Stimulated activated CD4-positive, alpha-beta T cell treated with anti-CD3 and anti-CD28 coated beads, Interleukin-15, amount 100 ng/mL, for 48 hours (primary cell): ENCODE results near the gene CELF1.

Experiments
- DNase-seq, 2 donors: peaks; one replicate each; pipeline ENCODE4 v3.0.0-alpha.2; 2020; ENCODE audit warnings: low read depth in 2 of 2

The CELF1 gene

DNA sequence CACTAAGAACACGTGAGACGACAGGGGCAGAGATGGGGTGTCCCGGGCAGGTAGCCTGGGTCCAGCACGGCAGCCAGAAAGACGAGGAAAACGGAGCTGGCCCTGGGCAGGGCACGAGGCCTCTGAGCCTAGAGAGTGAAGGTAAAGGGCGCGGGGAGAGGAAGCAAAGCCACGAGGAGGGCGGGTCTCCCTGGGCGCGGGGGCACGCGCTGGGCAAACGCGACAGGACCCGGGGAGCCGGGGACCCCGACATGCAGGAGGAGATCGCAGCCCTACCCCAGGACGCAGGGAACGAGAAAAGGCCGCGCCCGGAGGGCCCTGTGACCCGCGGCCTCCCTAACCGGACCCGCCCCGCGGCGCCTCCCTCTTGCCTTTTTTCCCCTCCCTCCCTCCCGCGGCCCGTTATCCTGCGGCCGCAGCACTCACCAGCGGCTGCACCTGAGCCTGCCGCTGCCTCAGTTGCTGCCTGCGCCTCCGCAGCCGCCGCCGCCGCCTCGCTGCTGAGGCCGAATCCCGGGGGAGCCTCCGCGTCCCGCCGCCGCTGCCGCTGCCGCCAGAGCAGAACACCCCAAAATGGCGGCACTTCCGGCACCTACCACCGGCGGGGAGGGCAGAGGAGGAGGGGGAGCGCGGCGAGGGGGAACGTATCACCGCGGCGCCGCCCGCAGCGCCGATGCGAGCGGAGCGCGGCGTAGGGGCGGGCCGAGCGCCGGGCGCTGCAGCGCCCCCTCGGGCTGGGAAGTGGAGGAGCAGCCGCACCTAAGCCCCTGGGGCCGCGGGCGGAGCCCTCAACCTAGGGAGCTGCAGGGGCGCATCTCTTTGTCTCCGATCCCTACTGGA, at the start of gene CELF1:
Gene CELF1 (minus strand): TSS at position 567 of the 840 bp plus-strand sequence. CDS start 53,609 bp downstream, outside the sequence.
- peak; percentile 87 to 92 for DNase-seq

DNA sequence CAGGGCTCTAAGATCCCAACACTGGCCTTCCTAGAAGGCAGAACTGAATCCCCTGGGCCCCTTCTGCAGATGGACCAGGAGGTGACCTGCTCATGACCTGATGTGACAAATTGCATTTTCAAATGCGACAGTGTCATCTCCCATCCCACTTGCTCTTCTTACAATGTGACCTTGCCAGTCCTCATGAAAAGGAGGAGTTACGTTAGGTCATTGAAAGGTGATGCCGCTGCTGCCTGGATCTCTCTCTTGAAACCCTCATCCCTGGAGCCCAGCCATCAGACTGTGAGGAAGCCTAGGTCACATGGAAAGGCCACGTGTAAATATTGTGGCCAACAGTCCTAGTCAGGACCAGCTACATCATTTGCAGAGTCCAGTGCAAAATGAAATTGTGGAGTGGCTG, 47.0 kb upstream of the CELF1 start:
- DNase-seq: no peak

DNA sequence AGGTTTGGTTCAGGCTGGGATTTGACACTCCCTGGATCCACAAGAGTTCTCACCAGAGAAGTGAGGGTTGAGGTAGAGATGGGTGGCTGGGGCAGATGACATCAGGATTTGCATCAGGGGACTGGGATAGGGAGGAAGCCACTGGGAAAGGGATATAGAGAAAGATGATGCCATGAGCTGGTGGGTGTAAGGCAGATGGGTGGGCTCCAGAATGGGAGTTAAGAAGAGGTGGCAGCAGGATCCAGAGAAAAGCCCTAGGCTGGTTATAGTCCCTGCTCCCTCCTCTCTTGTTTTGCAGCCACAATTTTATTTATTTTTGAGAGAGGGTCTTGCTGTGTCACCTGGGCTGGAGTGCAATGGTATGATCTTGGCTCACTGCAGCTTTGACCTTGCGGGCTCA, 43.0 kb upstream of the CELF1 start:
- no peak for DNase-seq

- no peak for DNase-seq
Measured at GRCh38 chr11:47595029-47595428, 42.1 kb upstream of the CELF1 start.

- DNase-seq: no peak
Measured at GRCh38 chr11:47593934-47594855, 41.3 kb upstream of the CELF1 start, which contains the start of gene C1QTNF4. Gene C1QTNF4 (minus strand): TSS chr11:47594411. CDS start chr11:47590810, 3,601 bp downstream.

- no peak for DNase-seq
Measured at GRCh38 chr11:47593492-47593933, 40.6 kb upstream of the CELF1 start.

DNA sequence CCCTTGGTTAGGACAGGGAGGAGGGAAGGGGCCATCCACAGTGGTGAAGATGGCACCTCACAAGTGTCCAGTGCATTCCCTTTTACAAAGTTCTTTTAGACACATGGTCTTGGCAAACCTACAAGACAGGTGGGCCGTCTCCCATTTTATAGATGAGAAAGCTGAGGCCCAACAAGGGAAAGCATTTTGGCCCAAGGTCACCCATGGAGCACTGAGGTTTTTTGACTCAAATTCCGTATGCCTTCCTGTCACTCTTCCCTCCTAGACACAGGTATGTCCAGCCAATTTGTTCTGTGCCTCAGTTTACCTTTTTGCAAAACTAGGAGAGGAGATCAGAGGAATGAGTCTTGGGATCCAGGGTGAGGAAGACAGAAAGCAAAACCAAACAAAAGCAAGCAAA, 40.0 kb upstream of the CELF1 start:
- DNase-seq: no peak

DNA sequence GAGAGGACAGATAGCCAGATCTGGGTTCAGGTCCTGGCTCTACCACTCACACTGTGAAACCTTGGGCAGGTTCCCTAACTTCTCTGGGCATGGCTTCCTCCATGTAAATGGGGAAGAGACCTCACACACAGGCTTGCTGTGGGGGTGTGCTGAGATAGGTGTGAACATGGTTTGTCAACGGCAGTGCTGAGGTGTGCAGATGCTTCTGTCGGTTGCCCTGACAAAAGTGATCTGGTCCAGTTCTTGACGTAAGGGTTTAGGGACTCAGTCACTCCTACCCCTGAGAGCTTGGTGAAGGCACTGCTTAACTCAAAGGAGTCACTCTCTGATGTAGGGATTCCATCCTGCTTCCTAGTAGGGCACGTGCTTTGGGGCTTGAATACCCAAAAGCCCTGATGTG, 39.3 kb upstream of the CELF1 start:
- no peak for DNase-seq

DNA sequence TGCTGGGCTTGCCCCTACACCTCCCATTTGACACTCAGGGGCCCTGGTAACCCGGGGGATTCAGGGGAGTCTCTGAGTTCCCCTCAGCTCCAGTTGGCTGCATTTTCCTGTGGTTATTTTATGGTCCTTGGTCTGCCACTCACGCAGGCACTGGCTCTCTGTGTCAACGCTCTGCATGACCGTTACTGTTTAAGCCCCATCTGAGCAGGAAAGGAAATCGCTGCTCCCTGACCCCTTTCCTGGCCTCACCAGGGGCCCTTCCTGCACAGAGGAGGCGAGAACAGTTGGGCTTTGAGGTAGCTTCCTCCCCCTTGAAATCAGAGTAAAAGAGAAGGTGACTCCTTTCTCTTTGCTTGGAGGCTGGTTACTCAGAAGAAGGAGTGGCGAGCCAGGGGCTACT, 38.8 kb upstream of the CELF1 start:
- DNase-seq: no peak

DNA sequence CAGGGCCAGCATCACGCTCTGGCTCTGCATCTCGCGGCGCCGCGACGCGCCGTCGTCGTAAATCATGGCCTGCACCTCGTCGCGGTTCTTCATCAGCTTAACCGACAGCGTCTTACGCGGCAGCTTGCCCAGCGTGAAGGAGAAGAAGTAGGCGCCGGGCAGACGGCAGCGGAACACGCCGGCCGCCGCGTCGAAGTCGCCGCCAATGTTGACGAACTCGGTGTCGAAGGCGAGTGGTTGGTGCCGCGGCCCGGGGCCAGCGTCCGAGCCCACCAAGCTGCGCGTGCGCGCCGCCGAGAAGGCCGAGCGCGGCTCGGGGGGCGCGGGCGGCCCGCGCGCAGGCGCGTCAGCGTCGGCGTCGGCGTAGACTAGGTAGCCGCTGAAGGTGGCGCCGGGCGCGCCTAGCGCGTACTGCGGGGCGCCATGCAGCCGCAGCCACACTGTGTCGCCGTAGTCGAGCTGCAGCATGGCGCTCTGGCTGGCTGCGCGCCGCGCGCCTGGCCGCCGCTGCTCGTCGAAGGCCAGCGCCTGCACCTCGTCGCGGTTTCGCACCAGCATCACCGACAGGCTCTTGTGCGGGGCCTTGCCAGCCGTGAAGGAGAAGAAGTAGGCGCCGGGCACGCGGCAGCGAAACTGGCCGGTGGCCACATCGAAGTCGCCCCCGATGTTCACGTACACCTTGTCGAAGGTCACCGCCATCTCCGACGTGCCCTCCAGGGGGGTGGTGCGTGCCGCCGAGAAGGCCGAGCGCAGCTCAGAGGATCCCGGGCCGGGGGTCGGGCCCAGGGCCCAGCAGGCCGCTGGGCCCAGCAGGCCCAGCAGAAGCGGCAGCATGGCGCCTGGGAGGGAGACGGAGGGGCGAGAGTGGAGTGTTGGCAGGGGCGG, 37.3 kb upstream of the CELF1 start:
- DNase-seq: no peak

DNA sequence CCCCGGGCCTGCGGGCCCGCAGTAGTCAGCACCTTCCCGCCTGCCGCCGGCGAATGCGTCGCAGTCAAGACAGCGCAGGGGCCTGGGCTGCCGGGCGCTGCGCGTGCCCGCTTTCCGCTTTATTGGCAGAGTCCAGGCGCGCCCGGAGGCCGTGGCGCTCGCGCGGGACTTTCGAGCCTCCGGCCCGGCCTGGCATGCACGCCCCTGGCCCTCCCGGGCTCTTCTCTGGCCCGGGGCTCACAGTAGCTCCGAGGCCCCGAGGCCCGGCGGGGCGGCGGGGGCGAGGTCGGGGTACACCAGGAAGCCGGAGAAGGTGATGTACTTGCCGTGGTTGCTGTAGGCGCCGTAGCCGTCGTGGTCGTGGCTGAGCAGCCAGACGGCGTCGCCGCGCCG, 36.6 kb upstream of the CELF1 start:
- no peak for DNase-seq

- no peak for DNase-seq
Measured at GRCh38 chr11:47589118-47589517, 36.2 kb upstream of the CELF1 start.

DNA sequence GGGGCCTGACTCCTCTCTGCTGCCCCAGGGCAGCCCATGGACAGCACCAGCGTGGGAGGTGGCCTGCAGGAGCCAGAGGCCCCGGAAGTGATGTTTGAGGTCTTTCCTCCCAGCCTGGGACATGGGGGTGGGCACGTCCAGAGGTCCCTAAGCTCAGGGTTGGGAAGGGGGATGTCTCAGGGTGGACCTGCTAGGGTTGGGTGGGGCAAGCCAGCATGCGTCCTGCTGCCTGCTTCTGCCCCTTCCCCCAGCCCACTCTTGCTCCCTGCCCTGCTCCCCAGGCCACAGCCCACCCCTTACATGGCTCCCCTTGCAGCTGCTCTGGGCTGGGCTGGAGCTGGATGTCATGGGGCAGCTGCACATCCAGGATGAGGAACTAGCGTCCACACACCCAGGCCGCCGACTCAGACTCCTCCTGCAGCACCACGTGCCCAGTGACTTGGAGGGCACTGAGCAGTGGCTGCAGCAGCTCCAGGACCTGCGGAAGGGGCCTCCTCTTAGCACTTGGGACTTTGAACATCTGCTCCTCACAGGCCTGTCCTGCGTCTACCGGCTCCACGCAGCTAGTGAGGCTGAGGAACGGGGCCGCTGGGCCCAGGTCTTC, 34.9 kb upstream of the CELF1 start:
- DNase-seq: no peak

GRCh38 chr11:47587039-47587716, 34.2 kb upstream of the CELF1 start:
- no peak for DNase-seq

- DNase-seq: no peak
Measured at GRCh38 chr11:47586098-47586855, 33.3 kb upstream of the CELF1 start, which contains the start of gene FAM180B. Gene FAM180B (plus strand): TSS chr11:47586678. CDS start chr11:47586769, 91 bp downstream.

DNA sequence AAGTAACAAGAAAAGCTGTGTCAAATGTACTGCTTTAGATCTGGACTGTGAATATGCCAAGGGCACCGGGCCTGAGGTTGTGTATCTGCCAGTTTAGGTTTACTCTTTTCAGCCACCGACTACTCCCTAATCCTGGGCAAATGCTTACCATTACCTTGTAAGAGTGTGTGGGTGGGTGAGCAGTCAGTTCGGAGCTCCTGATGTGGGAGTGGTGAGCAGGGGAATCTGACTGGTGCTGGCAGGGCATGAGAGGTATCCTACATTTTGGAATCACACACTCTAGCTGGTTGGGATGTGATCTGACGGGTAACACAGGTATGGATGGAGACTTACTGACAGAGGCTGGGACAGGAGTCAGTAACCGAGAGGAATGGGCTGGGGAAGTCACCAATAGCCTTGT, 30.9 kb upstream of the CELF1 start:
- DNase-seq: no peak

DNA sequence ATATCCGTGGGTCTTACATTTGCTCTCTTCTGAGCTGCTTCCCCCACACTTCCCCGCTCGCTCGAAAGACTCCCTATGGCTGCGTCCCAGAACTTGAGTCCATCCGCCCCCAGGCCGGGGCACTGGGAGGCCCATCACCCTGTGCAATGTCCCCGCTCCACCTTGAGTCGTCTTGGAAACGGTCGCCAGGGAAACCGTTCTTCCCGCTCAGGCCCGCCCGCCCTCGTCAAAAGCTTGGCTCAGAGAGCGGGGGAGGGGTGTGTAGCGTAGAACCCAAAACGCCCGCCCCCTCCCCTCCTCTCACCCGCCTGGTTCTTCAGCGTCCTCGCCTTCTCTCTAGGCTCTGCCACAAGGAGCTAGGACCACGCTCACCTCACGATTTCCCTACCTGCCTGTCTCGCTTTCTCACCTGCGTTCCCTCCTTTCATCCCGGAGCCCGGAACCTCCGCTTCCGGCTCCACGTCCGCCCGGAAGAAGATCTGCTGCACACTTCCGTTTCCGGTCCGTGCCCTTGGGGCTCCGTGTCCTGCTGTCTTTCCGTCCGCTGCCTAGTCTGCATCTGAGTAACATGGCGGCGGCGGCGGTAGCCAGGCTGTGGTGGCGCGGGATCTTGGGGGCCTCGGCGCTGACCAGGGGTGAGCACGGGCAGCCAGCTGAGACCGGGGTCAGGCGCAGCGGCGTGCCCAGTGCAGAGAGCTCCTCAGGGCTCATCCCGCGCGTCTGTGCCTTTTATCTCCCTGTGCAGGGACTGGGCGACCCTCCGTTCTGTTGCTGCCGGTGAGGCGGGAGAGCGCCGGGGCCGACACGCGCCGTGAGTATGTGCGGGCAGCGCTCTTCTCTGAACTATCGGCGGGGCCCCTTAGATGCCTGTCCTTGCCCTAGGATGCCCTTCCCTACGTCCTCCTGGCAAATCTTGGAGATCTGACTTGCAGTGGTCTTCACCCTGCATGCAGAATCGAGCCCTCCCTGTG, 25.9 kb upstream of the CELF1 start, which contains the start of the genes KBTBD4 and NDUFS3:
Gene KBTBD4 (minus strand): TSS at position 447 of the 971 bp plus-strand sequence. CDS start 19 bp downstream, at position 428.
Gene NDUFS3 (plus strand): TSS at position 551 of the 971 bp plus-strand sequence. CDS start 18 bp downstream, at position 569.
- DNase-seq: peak; percentile 74 to 79

DNA sequence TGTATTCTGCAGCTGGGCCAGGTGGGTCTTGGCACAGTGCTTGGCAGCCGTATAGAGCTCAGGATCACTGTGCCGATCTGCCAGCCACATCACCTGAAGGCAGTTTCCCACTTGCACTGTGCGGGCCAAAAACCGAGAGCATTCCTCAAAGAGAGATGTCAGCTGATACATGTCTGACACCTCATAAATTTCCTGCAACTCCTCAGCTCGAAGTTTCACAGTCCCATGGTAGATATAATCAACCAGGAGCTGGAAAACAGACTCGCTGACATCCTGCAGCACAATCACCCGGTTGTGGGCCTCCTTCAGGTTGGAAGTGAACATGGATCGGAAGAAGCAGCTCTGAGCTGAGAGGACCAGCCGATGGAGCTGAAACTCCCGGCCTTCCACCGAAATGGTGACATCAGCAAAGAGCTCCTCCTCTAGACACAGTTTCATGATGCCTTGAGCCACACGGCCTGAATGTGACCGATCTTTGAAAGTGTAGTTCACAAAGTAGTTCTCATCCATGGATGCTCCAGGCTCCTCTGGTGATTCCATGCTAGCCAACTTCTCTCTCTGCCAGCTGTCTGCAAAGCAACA, 24.6 kb upstream of the CELF1 start:
- no peak for DNase-seq
